ENCODE data around the gene CX3CR1.

DNA sequence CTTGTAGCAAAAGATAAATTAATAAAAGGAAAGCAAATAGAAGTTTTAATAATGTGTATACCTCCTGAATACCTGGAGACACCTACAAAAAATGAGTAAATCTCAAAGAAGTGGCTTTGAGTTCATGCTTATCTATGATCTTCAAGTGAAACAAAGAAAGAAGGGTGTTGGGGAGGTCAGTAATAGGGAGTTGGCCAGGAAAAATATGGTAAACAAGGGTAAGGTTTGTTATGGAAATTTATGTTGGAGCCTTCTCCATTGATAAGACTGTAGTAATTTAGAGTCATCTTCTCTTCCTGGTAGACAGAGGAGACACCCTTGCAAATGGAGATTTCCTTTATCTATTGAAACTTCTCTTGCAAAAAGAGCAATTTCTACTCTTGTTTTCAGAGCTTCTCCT is 43.1 kb upstream of the CX3CR1 start:
- TF ChIP-seq, protein P1, sequence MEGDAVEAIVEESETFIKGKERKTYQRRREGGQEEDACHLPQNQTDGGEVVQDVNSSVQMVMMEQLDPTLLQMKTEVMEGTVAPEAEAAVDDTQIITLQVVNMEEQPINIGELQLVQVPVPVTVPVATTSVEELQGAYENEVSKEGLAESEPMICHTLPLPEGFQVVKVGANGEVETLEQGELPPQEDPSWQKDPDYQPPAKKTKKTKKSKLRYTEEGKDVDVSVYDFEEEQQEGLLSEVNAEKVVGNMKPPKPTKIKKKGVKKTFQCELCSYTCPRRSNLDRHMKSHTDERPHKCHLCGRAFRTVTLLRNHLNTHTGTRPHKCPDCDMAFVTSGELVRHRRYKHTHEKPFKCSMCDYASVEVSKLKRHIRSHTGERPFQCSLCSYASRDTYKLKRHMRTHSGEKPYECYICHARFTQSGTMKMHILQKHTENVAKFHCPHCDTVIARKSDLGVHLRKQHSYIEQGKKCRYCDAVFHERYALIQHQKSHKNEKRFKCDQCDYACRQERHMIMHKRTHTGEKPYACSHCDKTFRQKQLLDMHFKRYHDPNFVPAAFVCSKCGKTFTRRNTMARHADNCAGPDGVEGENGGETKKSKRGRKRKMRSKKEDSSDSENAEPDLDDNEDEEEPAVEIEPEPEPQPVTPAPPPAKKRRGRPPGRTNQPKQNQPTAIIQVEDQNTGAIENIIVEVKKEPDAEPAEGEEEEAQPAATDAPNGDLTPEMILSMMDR (IDR thresholded peaks at IDR 0.05): no peak
- TF ChIP-seq POLR2A (IDR thresholded peaks at IDR 0.05) (no peak), EP300 (IDR thresholded peaks at IDR 0.05; ENCODE audit: low read depth) (no peak)
